Thoracic aorta (tissue), 2 donors: ENCODE measurements around the gene FAM193B. TPM values are rescaled to one million over a fixed set of nuclear protein-coding genes. Genes with fewer than 3 reads are reported as not detected.

ENCODE experiments used
- ATAC-seq: fragments of 150-250 bp; one replicate; pipeline ENCODE4 v1.8.0; 2017; ENCODE audit warnings: low read depth; ENCODE audit not compliant: insufficient number of reproducible peaks, low FRiP score
- DNase-seq: peaks from one replicate; pipeline ENCODE4 v3.0.0-alpha.2; 2020; ENCODE audit warnings: low spot score
- H3K27ac ChIP-seq, 2 donors: fragments of 200-600 bp; sonication (generic); 1 replicate in 1 of 2; 2 replicates in 1 of 2; pipeline ENCODE4 v1.5.1; 2016; ENCODE audit warnings: mild to moderate bottlenecking in 2 of 2, moderate library complexity in 2 of 2
- H3K27me3 ChIP-seq: fragments of 200-600 bp; sonication (generic); replicated peaks from 2 replicates; pipeline ENCODE4 v1.6.0; 2016; ENCODE audit warnings: mild to moderate bottlenecking; ENCODE audit not compliant: insufficient read depth
- H3K36me3 ChIP-seq: fragments of 200-600 bp; sonication (generic); one replicate; pipeline ENCODE4 v1.5.1; 2016
- H3K4me1 ChIP-seq, 2 donors: fragments of 200-600 bp; sonication (generic); 1 replicate in 1 of 2; 2 replicates in 1 of 2; pipeline versions ENCODE4 v1.5.1 to v1.6.0; 2016; ENCODE audit warnings: low read depth in 2 of 2, mild to moderate bottlenecking in 1 of 2; ENCODE audit not compliant: control insufficient read depth in 1 of 2
- H3K4me3 ChIP-seq: fragments of 200-600 bp; sonication (generic); 2 replicates; pipeline ENCODE4 v1.5.1; 2016; ENCODE audit warnings: mild to moderate bottlenecking
- H3K9me3 ChIP-seq: fragments of 200-600 bp; sonication (generic); 2 replicates; pipeline ENCODE4 v1.5.1; 2016
- CTCF ChIP-seq: fragments of 200-600 bp; sonication (generic); IDR thresholded peaks from one replicate; pipeline ENCODE4 v1.5.1; 2019; ENCODE audit warnings: antibody characterized with exemption
- total RNA-seq, 2 donors: library from RNA; depleted of rRNA; stranded (reverse); fragments of >200 nt; gene quantifications; one replicate each; pipeline versions ENCODE4 v1.1.0 to v1.2.3, GENCODE V29; 2016

Gene FAM193B
- total RNA-seq, 2 donors from 2014 or later, result 76.6 to 103 TPM

GRCh38 chr5:177507165-177507564 lies 47.2 kb downstream of the FAM193B start:
- H3K4me3 ChIP-seq, result no peak overlapping the region
- no peak for TF ChIP-seq CTCF
- DNase-seq (no peak), ATAC-seq (no peak)
- H3K27me3 ChIP-seq, result no peaks in the 10 kb centered on the region
- no peaks in the 10 kb centered on the region for H3K4me1 ChIP-seq
- peaks cover 14% of the 10 kb centered on the region for H3K36me3 ChIP-seq
- no peak overlapping the region for H3K27ac ChIP-seq
- no peaks in the 10 kb centered on the region for H3K9me3 ChIP-seq

- H3K36me3 ChIP-seq, result no peaks in the 10 kb centered on the region
- H3K4me1 ChIP-seq, result no peaks in the 10 kb centered on the region
- ATAC-seq, result no peak
- no peak overlapping the region for H3K27ac ChIP-seq
- H3K4me3 ChIP-seq, result no peak overlapping the region
- no peak for DNase-seq
- no peak for TF ChIP-seq CTCF
- no peaks in the 10 kb centered on the region for H3K9me3 ChIP-seq
- no peaks in the 10 kb centered on the region for H3K27me3 ChIP-seq
Observed at GRCh38 chr5:177505075-177505474, 49.3 kb downstream of the FAM193B start.

GRCh38 chr5:177504086-177505056 lies 50.0 kb downstream of the FAM193B start:
- Histone ChIP-seq H3K4me3 (no peak overlapping the region), H3K27me3 (no peaks in the 10 kb centered on the region), H3K36me3 (no peaks in the 10 kb centered on the region), H3K27ac (no peak overlapping the region), H3K9me3 (no peaks in the 10 kb centered on the region), H3K4me1 (no peaks in the 10 kb centered on the region)
- ATAC-seq (no peak), DNase-seq (no peak)
- TF ChIP-seq CTCF, result no peak

- Histone ChIP-seq H3K27ac (no peak overlapping the region), H3K9me3 (no peaks in the 10 kb centered on the region), H3K4me3 (no peak overlapping the region), H3K36me3 (no peaks in the 10 kb centered on the region), H3K4me1 (peaks cover 0 to 3% of the 10 kb centered on the region in 2 donors), H3K27me3 (no peaks in the 10 kb centered on the region)
- TF ChIP-seq CTCF, result no peak
- no peak for DNase-seq
- ATAC-seq, result no peak
Observed at GRCh38 chr5:177503351-177504085, 50.8 kb downstream of the FAM193B start.

- ATAC-seq (no peak), DNase-seq (no peak)
- no peak overlapping the region for H3K27ac ChIP-seq
- H3K4me3 ChIP-seq, result no peak overlapping the region
- H3K4me1 ChIP-seq, result peaks cover 0 to 9% of the 10 kb centered on the region in 2 donors
- no peak for TF ChIP-seq CTCF
- no peaks in the 10 kb centered on the region for H3K9me3 ChIP-seq
- no peaks in the 10 kb centered on the region for H3K27me3 ChIP-seq
- no peaks in the 10 kb centered on the region for H3K36me3 ChIP-seq
Observed at GRCh38 chr5:177502886-177503285, 51.5 kb downstream of the FAM193B start.
